Mesenchymal stem cell (in vitro differentiated cells and primary cell): Measurements from ENCODE around the gene ARRB1.

Source experiments
- DNase-seq: peaks from one replicate; pipeline ENCODE4 v3.0.0-alpha.2; 2013
- H2AFZ ChIP-seq: one replicate; pipeline ENCODE4 v1.6.1; 2013; ENCODE audit warnings: low read depth, mild to moderate bottlenecking, control low read depth, inconsistent platforms, low read length, moderate library complexity
- H2AK5ac ChIP-seq: 2 replicates; pipeline ENCODE4 v1.6.1; 2013; ENCODE audit warnings: low read length, moderate library complexity, mild to moderate bottlenecking, inconsistent platforms; ENCODE audit not compliant: severe bottlenecking
- H2BK120ac ChIP-seq: one replicate; pipeline ENCODE4 v1.6.1; 2013; ENCODE audit warnings: low read depth, mild to moderate bottlenecking, inconsistent platforms, low read length, moderate library complexity
- H2BK12ac ChIP-seq, 2 experiments: one replicate each; pipeline ENCODE4 v1.6.1; 2013; ENCODE audit warnings: inconsistent platforms in 2 of 2, low read length in 2 of 2, mild to moderate bottlenecking in 2 of 2, moderate library complexity in 2 of 2, control low read depth in 1 of 2
- H2BK15ac ChIP-seq: one replicate; pipeline ENCODE4 v1.6.1; 2013; ENCODE audit warnings: mild to moderate bottlenecking, low read depth, inconsistent platforms; ENCODE audit not compliant: poor library complexity, severe bottlenecking
- H2BK5ac ChIP-seq: 2 replicates; pipeline ENCODE4 v1.6.1; 2013; ENCODE audit warnings: low read depth, mild to moderate bottlenecking, low read length, control low read depth, inconsistent platforms; ENCODE audit not compliant: poor library complexity, severe bottlenecking
- H3K14ac ChIP-seq, 2 experiments: one replicate each; pipeline ENCODE4 v1.6.1; 2013; ENCODE audit warnings: inconsistent platforms in 2 of 2, low read length in 2 of 2, control low read depth in 1 of 2, mild to moderate bottlenecking in 1 of 2, moderate library complexity in 1 of 2
- H3K18ac ChIP-seq, 2 experiments: one replicate each; pipeline ENCODE4 v1.6.1; 2013; ENCODE audit warnings: inconsistent platforms in 2 of 2, low read length in 2 of 2, control low read depth in 1 of 2, low read depth in 1 of 2, mild to moderate bottlenecking in 1 of 2
- H3K23ac ChIP-seq, 2 experiments: one replicate each; pipeline ENCODE4 v1.6.1; 2013; ENCODE audit warnings: inconsistent platforms in 2 of 2, low read length in 2 of 2, mild to moderate bottlenecking in 2 of 2, moderate library complexity in 2 of 2, control low read depth in 1 of 2
- H3K27ac ChIP-seq: 2 replicates; pipeline ENCODE4 v1.5.1; 2013; ENCODE audit warnings: mild to moderate bottlenecking, moderate library complexity, low read length, control low read depth, inconsistent platforms; ENCODE audit not compliant: poor library complexity, severe bottlenecking
- H3K27me3 ChIP-seq, 2 experiments: 2 replicates each; pipeline versions ENCODE4 v1.6.1 to v1.7.0; 2013; ENCODE audit warnings: low read length in 2 of 2, mild to moderate bottlenecking in 2 of 2, moderate library complexity in 2 of 2, control low read depth in 1 of 2, inconsistent platforms in 1 of 2; ENCODE audit not compliant: control insufficient read depth in 1 of 2, insufficient read depth in 1 of 2
- H3K36me3 ChIP-seq, 2 experiments: 2 replicates each; pipeline versions ENCODE4 v1.6.1 to v1.7.0; 2013; ENCODE audit warnings: low read length in 2 of 2, control low read depth in 1 of 2, inconsistent platforms in 1 of 2, low read depth in 1 of 2, mild to moderate bottlenecking in 1 of 2; ENCODE audit not compliant: insufficient read depth in 2 of 2, control insufficient read depth in 1 of 2
- H3K4ac ChIP-seq, 2 experiments: one replicate each; pipeline ENCODE4 v1.6.1; 2013; ENCODE audit warnings: inconsistent platforms in 2 of 2, low read length in 2 of 2, mild to moderate bottlenecking in 2 of 2, moderate library complexity in 2 of 2, control low read depth in 1 of 2, low read depth in 1 of 2
- H3K4me1 ChIP-seq: 2 replicates; pipeline ENCODE4 v1.6.1; 2013; ENCODE audit warnings: low read depth, low read length, control low read depth; ENCODE audit not compliant: control insufficient read depth, insufficient read depth
- H3K4me2 ChIP-seq: 2 replicates; pipeline ENCODE4 v1.6.1; 2013; ENCODE audit warnings: low read length, mild to moderate bottlenecking, inconsistent platforms; ENCODE audit not compliant: poor library complexity, severe bottlenecking
- H3K4me3 ChIP-seq, 2 experiments: 2 replicates each; pipeline versions ENCODE4 v1.5.1 to v1.7.0; 2013; ENCODE audit warnings: low read length in 2 of 2, mild to moderate bottlenecking in 2 of 2, control low read depth in 1 of 2, low read depth in 1 of 2; ENCODE audit not compliant: insufficient read depth in 1 of 2
- H3K79me1 ChIP-seq: replicated peaks from 2 replicates; pipeline ENCODE4 v1.6.1; 2013; ENCODE audit warnings: mild to moderate bottlenecking, control low read depth, low read length, inconsistent platforms; ENCODE audit not compliant: poor library complexity, severe bottlenecking
- H3K9ac ChIP-seq: 2 replicates; pipeline ENCODE4 v1.7.0; 2013; ENCODE audit warnings: mild to moderate bottlenecking, low read length, moderate library complexity
- H3K9me3 ChIP-seq: 2 replicates; pipeline ENCODE4 v1.7.0; 2013; ENCODE audit warnings: mild to moderate bottlenecking, low read length; ENCODE audit not compliant: control insufficient read depth
- H4K8ac ChIP-seq: one replicate; pipeline ENCODE4 v1.6.1; 2013; ENCODE audit warnings: inconsistent platforms, mild to moderate bottlenecking, low read length, moderate library complexity
- H4K91ac ChIP-seq: one replicate; pipeline ENCODE4 v1.6.1; 2013; ENCODE audit warnings: mild to moderate bottlenecking, low read length, inconsistent platforms
- WGBS: methylation state at CpG from one replicate; pipeline ENCODE4 v1.1.7; 2013; ENCODE audit warnings: mixed read lengths; 5-methylcytosine and 5-hydroxymethylcytosine counted together

ARRB1 gene

GRCh38 chr11:75249704-75250103, 101.8 kb downstream of the ARRB1 start:
- no peaks in the 10 kb centered on the region for H3K36me3 ChIP-seq
- H2BK15ac ChIP-seq, result no peak overlapping the region
- H4K91ac ChIP-seq, result no peak overlapping the region
- peaks cover 2% of the 10 kb centered on the region for H3K4me1 ChIP-seq
- H3K79me1 ChIP-seq, result no peaks in the 10 kb centered on the region
- no peak overlapping the region for H3K23ac ChIP-seq
- DNase-seq, result no peak
- H2BK5ac ChIP-seq, result no peak overlapping the region
- peaks cover 30 to 45% of the 10 kb centered on the region in 2 experiments for H3K27me3 ChIP-seq
- no peak overlapping the region for H3K14ac ChIP-seq
- no peak overlapping the region for H3K18ac ChIP-seq
- H3K27ac ChIP-seq, result no peak overlapping the region
- H4K8ac ChIP-seq, result no peak overlapping the region
- H3K9me3 ChIP-seq, result peaks cover 9% of the 10 kb centered on the region
- H2BK12ac ChIP-seq, result no peak overlapping the region
- H3K4me3 ChIP-seq, result no peak overlapping the region
- 87% methylated on average over 3 of the region's 3 CpGs for WGBS
- H2BK120ac ChIP-seq, result no peak overlapping the region
- no peak overlapping the region for H2AK5ac ChIP-seq
- no peak overlapping the region for H2AFZ ChIP-seq
- no peak overlapping the region for H3K4ac ChIP-seq
- no peak overlapping the region for H3K9ac ChIP-seq
- no peak overlapping the region for H3K4me2 ChIP-seq

- H2BK15ac ChIP-seq, result no peak overlapping the region
- no peak overlapping the region for H4K91ac ChIP-seq
- H4K8ac ChIP-seq, result no peak overlapping the region
- no peak overlapping the region for H3K4ac ChIP-seq
- no peak overlapping the region for H3K9ac ChIP-seq
- no peak overlapping the region for H2BK120ac ChIP-seq
- H3K18ac ChIP-seq, result no peak overlapping the region
- H3K27me3 ChIP-seq, result peaks cover 38 to 53% of the 10 kb centered on the region in 2 experiments
- H3K23ac ChIP-seq, result no peak overlapping the region
- peaks cover 9% of the 10 kb centered on the region for H3K9me3 ChIP-seq
- no peak overlapping the region for H2AFZ ChIP-seq
- H3K79me1 ChIP-seq, result no peaks in the 10 kb centered on the region
- H3K27ac ChIP-seq, result no peak overlapping the region
- H2BK5ac ChIP-seq, result no peak overlapping the region
- DNase-seq, result no peak
- WGBS, result 31% methylated on average over 9 of the region's 11 CpGs
- no peaks in the 10 kb centered on the region for H3K36me3 ChIP-seq
- H2BK12ac ChIP-seq, result no peak overlapping the region
- H3K4me3 ChIP-seq, result no peak overlapping the region
- peaks cover 2% of the 10 kb centered on the region for H3K4me1 ChIP-seq
- no peak overlapping the region for H3K14ac ChIP-seq
- H3K4me2 ChIP-seq, result no peak overlapping the region
- H2AK5ac ChIP-seq, result no peak overlapping the region
Measured at GRCh38 chr11:75248924-75249256, 102.6 kb downstream of the ARRB1 start.

DNA sequence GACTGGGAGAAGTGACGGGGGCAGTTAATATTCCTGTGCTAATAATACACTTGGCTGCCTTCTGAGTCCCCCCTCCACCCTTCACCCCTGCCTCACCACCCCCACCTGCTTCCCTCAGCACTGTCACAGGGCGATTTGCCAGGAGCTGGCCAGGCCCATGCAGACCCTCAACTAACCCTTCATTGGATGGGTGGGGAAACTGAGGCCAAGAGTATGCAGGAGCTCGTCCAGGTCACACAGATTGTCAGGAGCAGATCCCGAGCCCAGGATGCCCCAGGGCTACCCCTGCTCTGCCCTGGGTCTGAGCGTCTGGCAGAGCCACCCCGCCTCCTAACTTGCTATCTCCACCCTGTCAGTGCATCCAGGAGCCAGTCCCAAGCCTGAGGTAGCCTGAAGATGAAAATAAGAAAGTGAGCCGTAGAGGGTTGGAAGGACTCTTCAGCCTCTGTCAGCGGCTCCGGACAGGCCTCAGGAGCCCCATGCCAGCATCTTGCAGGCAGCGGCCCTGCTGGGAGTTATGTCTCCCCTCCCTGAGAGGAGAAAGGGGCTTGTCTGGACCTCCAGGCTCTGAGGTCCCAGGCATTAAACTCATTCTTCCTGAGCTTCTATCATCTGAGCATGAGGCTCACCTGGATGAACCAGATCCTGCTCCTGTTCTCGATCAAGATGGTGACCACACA, 104.7 kb downstream of the ARRB1 start:
- Histone ChIP-seq H2AFZ (no peak overlapping the region), H3K9me3 (no peaks in the 10 kb centered on the region), H3K36me3 (no peaks in the 10 kb centered on the region), H2BK120ac (no peak overlapping the region), H3K4ac (no peak overlapping the region), H2AK5ac (no peak overlapping the region), H3K9ac (no peak overlapping the region), H3K18ac (no peak overlapping the region), H3K27ac (no peak overlapping the region), H3K4me1 (peaks cover 5% of the 10 kb centered on the region), H3K4me3 (no peak overlapping the region), H3K14ac (no peak overlapping the region), H4K91ac (no peak overlapping the region), H3K4me2 (no peak overlapping the region), H3K79me1 (no peaks in the 10 kb centered on the region), H3K23ac (no peak overlapping the region), H2BK5ac (no peak overlapping the region), H3K27me3 (peaks cover 57 to 70% of the 10 kb centered on the region in 2 experiments), H4K8ac (no peak overlapping the region), H2BK12ac (no peak overlapping the region), H2BK15ac (no peak overlapping the region)
- no peak for DNase-seq
- WGBS, result 81% methylated on average over 9 of the region's 11 CpGs

DNA sequence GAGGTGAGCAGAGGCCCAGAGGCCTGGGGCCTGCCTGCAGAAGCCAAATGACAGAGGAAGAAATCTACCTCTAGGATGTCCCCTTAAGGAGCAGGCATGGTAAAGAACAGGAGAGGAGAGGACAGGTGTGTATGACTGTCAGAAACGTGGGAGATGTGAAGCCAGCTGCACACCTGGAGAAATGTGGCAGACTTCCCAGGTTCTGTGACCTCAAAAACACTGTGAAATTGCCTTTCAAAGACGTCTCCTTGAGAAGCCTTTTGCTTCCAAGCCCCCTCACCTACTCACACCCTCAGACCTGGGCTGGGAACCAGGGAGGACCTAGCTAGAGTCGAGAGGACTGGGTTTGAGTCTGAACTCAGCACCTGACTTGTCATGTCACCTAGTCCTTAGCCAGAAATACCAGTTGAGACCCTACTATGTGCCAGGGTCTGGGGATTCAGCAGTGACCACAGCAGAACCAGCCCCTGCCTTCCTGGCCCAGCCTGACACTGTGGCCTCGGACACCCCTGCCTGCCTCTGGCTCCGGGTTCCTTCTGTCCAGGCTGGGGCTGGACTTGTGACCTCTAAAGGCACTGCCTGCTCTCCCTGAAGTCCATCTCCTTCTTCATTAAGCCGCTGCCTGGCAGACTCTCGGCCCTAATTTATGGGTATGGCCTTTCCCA, 105.3 kb downstream of the ARRB1 start:
- H3K27me3 ChIP-seq, result peaks cover 57 to 68% of the 10 kb centered on the region in 2 experiments
- no peak overlapping the region for H3K18ac ChIP-seq
- H3K9ac ChIP-seq, result no peak overlapping the region
- no peaks in the 10 kb centered on the region for H3K79me1 ChIP-seq
- no peak overlapping the region for H2BK120ac ChIP-seq
- H2BK12ac ChIP-seq, result no peak overlapping the region
- no peak overlapping the region for H2BK5ac ChIP-seq
- H2AFZ ChIP-seq, result no peak overlapping the region
- H3K4me1 ChIP-seq, result peaks cover 9% of the 10 kb centered on the region
- H4K91ac ChIP-seq, result no peak overlapping the region
- no peak overlapping the region for H3K14ac ChIP-seq
- H3K4me2 ChIP-seq, result no peak overlapping the region
- no peak overlapping the region for H4K8ac ChIP-seq
- H3K36me3 ChIP-seq, result peaks cover 0 to 4% of the 10 kb centered on the region in 2 experiments
- H2BK15ac ChIP-seq, result no peak overlapping the region
- no peak overlapping the region for H3K4me3 ChIP-seq
- H3K27ac ChIP-seq, result no peak overlapping the region
- WGBS, result 71% methylated on average over 5 of the region's 7 CpGs
- no peak overlapping the region for H3K23ac ChIP-seq
- H3K4ac ChIP-seq, result no peak overlapping the region
- H2AK5ac ChIP-seq, result no peak overlapping the region
- H3K9me3 ChIP-seq, result no peaks in the 10 kb centered on the region
- DNase-seq, result no peak
